Inferior parietal cortex (tissue), 1 donor: ENCODE data around the gene TTPAL.
A peak's percentile ranks its signal among the peaks of the same experiment; 100 is the strongest.
"Not testable (repeated sequence)": the region's sequence is repeated elsewhere in the genome, so short reads cannot be mapped to it uniquely, and the experiment has no call there.

Experiments
- DNase-seq: peaks from one replicate; pipeline ENCODE4 v3.0.0-alpha.2; 2016; ENCODE audit errors: extremely low spot score

TTPAL gene

GRCh38 chr20:44468044-44468782 is 7.5 kb upstream of the TTPAL start:
- DNase-seq, result no peak

DNA sequence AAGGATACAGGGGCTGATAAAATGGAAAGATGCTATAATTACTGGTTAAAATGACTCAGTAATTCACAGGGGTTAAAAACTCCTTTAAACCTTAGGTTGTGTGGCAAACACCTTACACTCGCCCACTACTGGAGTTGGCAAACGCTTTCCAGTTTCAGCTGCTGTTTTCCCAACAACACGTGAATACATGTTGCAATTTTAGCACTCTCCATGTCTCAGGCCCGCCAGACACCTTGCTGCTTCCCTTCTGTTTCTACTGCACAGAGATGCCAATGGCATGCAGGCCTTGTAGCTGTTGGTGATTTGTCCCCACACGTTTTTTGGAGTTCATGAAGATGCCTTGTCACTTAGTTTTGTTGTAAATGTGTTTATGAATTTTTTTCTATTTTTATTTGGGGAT is 5.3 kb upstream of the TTPAL start:
- DNase-seq, result no peak

GRCh38 chr20:44471481-44471882 is 4.2 kb upstream of the TTPAL start:
- peak; percentile 42 for DNase-seq

DNA sequence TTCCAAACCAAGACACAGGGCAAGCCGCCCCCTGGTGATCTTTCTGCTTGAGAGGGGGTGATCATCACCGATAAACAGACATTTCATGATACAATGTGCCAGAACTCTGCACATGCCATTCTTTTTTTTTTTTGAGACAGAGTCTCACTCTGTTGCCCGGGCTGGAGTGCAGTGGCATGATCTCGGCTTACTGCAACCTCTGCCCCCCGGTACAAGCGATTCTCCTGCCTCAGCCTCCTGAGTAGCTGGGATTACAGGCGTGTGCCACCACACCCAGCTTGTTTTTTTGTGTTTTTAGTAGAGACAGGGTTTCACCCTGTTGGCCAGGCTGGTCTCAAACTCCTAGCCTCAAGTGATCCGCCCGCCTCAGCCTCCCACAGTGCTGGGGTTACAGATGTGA is 3.4 kb upstream of the TTPAL start:
- not testable (repeated sequence) for DNase-seq

DNA sequence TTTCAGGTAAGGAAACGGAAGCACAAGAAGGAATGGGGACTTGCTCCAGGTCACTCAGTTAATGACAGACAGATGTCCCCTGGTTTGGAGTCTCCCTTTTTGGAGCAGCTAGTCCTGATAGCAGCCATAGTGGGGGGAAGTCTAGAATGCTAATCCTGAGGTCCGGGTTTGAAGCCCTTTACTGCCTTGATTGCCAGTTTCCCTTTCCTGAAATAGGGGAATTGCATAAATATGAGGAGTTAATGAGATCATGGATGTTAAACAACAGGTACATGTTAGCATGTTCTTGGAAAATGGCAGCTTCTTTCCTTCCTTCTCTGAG is 341 bp upstream of the TTPAL start:
- no peak for DNase-seq

- no peak for DNase-seq
These were observed 1.5 kb downstream of the TTPAL start for GRCh38 chr20:44477151-44477550.

- no peak for DNase-seq
These were observed 2.5 kb downstream of the TTPAL start for GRCh38 chr20:44478206-44478605.

GRCh38 chr20:44479643-44480042 is 4.0 kb downstream of the TTPAL start:
- no peak for DNase-seq

DNA sequence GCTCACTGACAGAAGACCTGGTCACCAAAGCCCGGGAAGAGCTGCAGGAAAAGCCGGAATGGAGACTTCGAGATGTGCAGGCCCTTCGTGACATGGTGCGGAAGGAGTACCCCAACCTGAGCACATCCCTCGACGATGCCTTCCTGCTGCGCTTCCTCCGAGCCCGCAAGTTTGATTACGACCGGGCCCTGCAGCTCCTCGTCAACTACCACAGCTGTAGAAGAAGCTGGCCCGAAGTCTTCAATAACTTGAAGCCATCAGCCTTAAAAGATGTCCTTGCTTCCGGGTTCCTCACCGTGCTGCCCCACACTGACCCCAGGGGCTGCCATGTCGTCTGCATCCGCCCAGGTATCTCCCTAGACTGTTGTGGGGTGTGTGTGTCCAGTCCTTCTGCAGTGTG is 4.4 kb downstream of the TTPAL start:
- no peak for DNase-seq

DNA sequence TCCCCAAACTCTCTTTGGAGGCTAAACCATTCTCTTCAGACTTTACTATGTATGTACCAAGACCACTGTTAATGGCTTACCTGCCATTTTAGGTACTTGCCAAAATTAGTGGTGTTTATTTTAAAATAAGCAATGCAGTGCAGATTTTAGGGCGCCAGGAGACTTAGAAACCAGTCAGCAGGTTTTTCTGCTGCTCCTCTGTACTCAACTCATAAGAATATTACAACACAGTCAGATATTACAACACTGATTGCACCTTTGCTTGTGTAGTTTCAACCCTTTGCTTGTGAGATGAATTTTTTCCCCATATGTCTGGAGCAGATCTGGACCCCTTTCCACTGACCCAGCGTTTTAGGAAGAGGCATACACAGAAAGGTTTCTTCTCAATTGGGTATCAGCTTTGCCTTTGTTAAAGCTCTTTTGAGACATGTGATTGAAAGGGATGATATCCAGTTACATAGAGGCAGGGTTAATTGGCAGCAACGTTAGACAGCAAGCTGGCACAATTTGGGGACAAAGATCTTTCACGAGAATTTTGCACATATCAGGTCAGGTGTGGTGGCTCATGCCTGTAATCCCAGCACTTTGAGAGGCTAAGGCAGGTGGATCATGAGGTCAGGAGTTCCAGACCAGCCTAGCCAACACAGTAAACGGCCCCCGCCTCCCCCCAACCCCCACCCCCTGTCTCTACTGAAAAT is 6.2 kb downstream of the TTPAL start:
- no peak for DNase-seq

DNA sequence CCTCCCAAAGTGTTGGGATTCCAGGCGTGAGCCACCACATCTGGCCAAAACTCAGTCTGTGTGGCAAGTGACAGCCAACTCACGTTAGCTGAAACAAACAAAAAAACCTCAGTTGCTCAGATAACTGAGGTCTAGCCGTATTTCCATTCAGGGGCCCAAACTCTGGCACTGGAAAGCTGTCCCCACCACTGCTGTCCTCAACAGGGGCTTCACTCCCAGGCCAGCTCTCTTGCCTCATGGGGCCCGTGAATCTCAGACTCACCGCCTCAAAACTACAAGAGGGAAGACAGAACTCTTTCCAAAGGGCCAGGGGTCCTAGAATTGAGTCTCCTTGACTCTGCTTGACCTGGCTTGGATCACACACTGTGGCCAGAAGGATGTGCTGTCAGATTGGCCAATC is 7.4 kb downstream of the TTPAL start:
- DNase-seq, result no peak

DNA sequence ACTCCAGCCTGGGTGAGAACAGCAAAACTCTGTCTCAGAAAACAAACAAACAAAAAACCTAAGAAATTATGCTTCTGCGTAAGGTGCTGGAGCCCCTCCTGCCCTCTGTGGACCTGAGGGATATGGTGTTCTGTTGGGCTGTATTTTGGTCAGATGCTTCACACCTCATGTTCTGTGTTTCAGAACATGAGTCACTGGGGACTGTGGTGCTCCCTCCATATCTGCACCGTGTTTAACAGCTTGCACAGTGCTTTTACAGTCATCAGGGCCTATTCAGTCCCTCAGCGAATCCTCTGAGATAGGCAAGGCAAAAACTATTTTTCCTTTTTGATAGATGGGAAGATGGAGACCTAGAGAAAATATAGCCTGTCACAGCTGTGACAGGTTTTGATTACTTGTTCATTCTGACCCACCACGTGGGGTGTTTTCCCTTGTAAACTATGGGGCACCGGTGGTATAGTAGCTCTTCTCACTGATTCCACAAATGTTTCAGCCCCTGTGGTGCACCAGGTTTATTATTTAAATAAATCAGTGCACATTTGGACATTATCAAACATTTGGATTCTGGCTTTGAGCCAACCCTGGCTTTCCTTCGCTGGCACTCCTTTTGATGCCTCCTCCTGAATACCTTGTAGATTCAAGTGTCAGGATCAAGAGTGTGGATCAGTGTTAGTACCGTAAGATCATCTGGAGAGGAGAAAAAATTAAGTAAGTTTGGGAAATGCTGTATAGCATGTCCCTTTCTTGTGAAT is 9.6 kb downstream of the TTPAL start:
- DNase-seq, result no peak

DNA sequence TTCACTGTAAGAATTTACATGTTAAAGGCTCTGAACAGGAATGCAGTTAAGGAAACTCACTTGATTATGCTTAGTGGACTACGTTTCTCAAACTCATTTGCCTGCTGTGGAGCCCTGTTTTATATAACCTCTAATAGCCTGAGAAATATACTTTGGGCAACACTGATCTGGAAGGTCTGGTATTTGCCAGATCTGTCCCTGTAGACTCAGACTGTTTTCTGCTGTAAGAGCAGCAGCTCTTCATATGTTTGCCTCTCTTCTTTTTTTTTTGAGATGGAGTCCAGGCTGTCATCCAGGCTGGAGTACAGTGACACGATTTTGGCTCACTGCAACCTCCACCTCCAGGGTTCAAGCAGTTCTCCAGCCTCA is 10.1 kb downstream of the TTPAL start:
- DNase-seq, result no peak

GRCh38 chr20:44488551-44488950 is 12.9 kb downstream of the TTPAL start:
- DNase-seq, result no peak

- DNase-seq, result no peak
These were observed 13.5 kb downstream of the TTPAL start for GRCh38 chr20:44489223-44489622.

DNA sequence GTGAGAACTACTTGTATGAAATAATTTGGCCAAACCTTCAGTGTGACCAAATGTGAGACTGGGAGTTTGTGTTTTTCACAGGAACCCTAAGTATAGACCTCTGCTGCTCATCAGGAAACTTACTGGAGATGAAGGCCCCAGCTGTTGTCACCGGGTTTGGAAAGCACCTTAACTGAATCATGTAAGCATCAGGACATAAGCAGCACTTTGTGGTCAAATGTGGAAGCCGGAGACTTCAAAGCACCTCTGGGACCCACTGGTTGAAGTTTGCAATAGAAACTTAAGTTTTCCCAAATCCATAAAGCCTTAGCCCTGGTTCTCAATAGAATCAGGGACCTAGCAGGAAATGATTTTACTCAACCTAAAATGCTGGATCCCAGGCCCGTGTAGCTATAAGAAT is 14.3 kb downstream of the TTPAL start:
- DNase-seq, result no peak

DNA sequence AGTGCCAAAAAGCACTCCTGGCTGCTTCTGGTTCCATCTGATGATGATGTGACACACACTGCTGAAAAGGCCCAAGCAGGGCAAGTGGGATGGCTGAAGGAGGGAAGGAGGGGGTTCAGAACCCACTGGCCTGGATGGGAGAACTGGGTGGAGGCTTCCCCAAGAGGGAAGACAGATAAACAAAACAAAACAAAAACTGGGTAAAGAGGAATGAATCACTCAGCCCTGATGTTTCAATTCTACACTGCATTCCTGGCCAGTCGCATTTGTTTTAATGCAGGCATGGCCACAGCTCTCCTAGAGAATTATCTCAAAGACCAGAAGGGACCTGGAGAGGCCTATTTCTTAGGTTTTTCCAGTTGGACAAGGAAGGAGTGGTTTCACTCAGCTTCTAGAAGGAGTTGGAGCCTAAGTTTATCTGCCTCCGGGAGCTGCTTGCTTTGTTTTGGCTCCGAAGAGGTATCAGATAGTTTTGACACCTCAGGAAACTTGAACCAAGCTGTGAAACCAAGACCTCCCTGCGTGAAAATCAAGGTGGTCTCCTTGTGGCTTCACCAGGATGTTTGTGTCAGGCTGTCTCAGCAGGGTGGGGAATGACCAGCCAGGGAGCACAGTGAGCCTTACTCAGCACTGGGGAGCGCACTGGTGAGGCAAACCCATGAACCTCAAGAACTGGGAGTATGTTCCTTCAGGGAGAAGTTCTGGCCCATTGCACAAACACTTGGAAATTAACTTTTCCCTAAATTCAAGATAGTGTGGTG is 16.1 kb downstream of the TTPAL start:
- DNase-seq, result no peak

GRCh38 chr20:44494266-44494665 is 18.6 kb downstream of the TTPAL start:
- DNase-seq, result no peak

- no peak for DNase-seq
These were observed 19.0 kb downstream of the TTPAL start for GRCh38 chr20:44494681-44495080.

DNA sequence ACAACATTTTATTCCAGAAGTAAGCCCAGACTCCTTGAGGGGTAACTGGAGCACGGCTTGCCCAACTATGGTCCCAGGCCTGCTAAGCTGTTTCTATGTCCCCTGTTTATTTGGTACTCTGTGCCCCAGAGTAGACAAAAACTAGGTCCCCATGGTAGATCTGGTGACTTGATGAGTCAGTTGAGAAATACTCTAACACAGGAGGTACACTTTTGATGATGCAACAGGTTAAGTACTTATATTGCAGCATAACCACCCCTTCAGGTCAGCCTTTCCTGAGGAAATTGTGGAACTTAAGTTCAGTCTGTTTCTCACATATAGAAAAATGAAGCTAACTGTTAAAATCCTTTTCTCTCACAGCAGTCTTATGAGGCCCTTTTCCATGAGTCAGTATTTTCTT is 19.6 kb downstream of the TTPAL start:
- DNase-seq, result no peak

DNA sequence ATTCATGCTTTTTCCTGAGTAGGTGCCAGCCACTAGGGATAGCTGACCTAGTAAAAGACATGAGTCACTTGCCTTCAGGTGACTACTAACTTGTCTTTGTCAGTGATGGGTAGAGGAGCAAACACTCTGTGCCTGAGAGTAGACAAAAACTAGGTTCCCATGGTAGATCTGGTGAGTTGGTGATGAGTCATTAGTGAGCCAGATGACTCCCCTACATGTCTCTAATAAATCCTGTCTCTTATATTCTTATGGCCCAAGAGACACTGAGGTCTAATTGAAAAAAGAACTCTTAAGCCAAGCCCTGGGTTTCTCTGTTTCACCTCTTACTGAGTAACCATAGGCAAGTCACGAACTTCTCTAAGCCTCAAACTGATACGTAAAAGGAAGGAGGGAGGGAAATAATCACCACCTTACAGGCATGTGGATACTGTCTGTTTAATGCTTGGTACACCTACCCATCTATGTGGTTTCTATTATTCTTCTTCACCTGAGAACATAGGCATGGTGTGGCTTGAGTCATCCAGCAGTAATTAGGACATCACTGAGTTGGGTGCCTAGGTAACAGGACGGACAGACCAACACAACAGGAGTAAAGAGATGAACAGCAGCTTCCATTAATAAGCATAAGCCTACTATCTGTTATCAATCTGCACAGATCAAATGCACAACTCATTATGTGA is 20.3 kb downstream of the TTPAL start:
- no peak for DNase-seq

- DNase-seq, result no peak
These were observed 21.3 kb downstream of the TTPAL start for GRCh38 chr20:44496976-44497375.
